ENCODE data around the gene TOMM6.

The TOMM6 gene

DNA sequence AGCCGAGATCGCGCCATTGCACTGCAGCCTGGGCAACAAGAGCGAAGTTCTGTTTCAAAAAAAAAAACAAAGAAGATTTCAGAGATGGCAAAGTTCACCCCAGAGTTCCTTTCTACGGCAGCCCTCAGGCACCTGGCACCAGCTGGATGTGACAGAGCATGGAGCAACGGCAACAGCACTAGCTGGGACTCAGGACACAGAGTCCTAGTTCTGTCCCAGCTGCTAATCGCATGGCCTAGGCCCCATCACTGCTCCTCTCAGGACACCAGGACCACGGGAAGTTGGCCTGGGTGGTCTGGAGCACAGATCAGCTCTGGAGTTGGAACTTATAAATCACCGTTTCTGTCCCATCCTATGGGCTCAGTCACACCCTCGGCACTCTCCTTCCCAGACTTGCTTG is 41.4 kb upstream of the TOMM6 start:
- DNase-seq (ENCODE audit: low read depth) = no peak
- H3K4me3 ChIP-seq (ENCODE audit: low read depth, low read length) = no peak overlapping the region
- TF ChIP-seq, protein P1, sequence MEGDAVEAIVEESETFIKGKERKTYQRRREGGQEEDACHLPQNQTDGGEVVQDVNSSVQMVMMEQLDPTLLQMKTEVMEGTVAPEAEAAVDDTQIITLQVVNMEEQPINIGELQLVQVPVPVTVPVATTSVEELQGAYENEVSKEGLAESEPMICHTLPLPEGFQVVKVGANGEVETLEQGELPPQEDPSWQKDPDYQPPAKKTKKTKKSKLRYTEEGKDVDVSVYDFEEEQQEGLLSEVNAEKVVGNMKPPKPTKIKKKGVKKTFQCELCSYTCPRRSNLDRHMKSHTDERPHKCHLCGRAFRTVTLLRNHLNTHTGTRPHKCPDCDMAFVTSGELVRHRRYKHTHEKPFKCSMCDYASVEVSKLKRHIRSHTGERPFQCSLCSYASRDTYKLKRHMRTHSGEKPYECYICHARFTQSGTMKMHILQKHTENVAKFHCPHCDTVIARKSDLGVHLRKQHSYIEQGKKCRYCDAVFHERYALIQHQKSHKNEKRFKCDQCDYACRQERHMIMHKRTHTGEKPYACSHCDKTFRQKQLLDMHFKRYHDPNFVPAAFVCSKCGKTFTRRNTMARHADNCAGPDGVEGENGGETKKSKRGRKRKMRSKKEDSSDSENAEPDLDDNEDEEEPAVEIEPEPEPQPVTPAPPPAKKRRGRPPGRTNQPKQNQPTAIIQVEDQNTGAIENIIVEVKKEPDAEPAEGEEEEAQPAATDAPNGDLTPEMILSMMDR (conservative IDR thresholded peaks at IDR 0.05; ENCODE audit: low read depth, low read length) = no peak

DNA sequence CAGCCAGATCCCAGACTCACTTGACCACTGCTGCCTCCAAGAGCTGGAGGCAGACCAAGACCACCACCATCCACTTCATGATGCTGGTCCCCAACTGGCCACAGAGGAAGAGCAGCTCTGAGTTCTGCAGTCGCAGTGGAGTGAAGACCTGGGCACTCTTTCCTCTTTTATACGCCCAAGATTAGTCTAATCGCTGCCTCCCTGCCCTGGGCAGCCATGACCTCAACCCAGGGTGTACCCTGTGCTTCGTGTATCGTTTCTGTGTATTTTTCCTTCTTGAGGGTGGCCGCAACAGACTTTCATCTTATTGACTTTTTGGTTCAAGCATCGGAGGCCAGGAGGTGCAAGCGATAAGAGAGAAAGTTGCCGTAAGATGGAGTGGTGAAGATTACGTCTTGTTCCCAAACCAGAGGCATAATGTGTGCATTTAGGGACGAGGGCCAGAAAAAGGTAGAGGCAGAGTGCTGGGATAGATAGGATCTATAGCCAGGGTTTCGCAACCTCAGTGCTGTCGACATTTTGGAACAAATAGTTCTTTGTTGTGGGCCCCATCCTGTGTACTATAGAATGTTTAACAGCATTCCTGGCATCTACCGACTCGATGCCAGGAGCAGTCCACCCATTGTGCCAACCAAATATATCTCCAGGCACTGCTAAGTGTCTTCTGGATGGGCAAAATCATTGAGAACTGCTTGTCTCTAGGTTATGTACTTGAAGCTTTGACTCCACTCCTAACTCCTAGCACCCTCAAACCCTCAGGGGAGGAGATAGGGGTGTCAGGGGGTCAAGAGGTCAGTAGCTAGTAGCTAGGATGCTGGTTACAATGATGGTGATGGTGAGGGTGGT is 40.0 kb upstream of the TOMM6 start, which contains the start of gene PGC:
Gene PGC, minus strand, starts transcription at position 142 of the 846 bp plus-strand sequence. Its CDS starts 63 bp downstream, at position 79.
- TF ChIP-seq, protein P1 (conservative IDR thresholded peaks at IDR 0.05; ENCODE audit: low read depth, low read length) = no peak
- DNase-seq (ENCODE audit: low read depth) = no peak
- no peak within 1 kb of the TSS for H3K4me3 ChIP-seq (ENCODE audit: low read depth, low read length)

DNA sequence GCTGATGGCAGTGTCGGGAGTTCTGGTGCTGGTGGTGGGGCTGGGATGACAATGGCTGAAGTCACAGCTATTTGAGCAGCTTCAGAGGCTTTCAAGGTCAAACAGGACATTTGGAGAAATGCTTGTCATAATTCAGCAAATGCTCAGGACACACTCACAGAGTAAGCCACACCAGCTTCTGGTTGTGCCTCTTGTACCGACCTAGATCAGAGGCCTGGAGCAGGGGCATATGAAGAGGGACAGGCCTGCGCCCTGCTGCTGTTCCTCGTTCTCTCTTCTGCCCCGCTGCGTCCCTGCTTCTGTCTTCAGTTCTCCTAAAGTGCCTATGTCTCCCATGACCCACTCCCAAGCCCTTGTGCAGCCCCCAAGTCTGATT is 39.4 kb upstream of the TOMM6 start:
- DNase-seq (ENCODE audit: low read depth) = no peak
- TF ChIP-seq, protein P1 (conservative IDR thresholded peaks at IDR 0.05; ENCODE audit: low read depth, low read length) = no peak

DNA sequence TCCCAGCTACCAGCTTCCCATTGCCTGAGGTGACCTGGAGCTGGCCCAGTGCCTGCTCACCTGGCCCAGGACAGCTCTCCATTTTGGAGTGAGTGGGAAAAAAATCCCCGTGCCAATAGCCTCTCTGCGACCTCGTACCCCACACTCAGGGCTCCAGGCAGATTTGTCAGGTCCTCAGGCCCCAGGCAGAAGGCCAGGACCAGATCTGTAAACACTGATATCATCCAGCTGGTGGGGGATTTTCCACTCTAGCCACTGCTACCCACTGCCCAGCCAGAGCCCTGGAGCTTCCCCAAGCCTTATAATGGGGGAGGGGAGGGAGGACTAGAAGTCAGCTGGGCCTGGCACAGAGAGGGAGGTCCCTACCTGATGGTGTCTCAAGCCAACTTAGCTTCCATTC is 39.0 kb upstream of the TOMM6 start:
- H3K4me3 ChIP-seq (ENCODE audit: low read depth, low read length) = no peak overlapping the region
- TF ChIP-seq, protein P1 (conservative IDR thresholded peaks at IDR 0.05; ENCODE audit: low read depth, low read length) = no peak
- DNase-seq (ENCODE audit: low read depth) = no peak

More for the DNA sequence above, 39.4 kb upstream of the TOMM6 start:
- H3K4me3 ChIP-seq (ENCODE audit: low read depth, low read length) = no peak overlapping the region

DNA sequence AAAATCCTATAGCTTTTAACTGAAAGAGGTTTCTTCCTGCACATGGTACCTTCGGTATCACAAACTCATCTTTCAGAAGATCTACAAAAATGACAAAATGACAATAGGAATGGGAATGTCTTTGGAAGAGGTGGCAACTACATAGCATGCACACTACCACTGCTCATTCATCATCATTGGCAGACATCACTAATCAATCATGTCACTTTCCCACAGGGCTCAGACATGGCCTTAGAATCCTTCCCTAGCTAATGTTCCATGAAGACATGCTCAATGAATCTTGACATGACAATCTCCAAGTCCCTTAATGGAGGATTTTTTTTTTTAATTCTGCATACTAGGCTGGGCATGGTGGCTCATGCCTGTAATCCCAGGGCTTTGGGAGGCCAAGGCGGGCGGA is 37.1 kb upstream of the TOMM6 start:
- TF ChIP-seq, protein P1 (conservative IDR thresholded peaks at IDR 0.05; ENCODE audit: low read depth, low read length) = no peak
- no peak overlapping the region for H3K4me3 ChIP-seq (ENCODE audit: low read depth, low read length)
- DNase-seq (ENCODE audit: low read depth) = no peak

DNA sequence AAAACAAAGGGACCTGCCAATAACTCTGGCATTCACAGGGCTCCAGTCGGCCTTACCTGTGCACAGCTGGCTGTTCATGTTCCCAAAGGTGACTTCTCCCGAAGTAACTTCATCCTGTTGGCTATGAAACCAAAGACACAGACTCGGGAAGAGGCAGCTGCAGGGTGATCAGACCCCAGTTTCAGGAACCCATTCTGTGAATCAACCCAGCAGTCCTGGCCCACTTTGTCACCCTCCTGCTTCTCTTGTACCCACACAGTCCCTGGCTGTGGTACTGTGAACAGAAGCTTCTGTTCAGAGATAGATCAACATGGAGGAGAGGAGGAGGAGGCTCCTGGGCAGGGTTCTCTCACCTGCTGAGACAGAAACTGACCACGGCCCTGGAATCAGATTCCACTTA is 31.6 kb upstream of the TOMM6 start:
- DNase-seq (ENCODE audit: low read depth) = no peak
- no peak overlapping the region for H3K4me3 ChIP-seq (ENCODE audit: low read depth, low read length)
- TF ChIP-seq, protein P1 (conservative IDR thresholded peaks at IDR 0.05; ENCODE audit: low read depth, low read length) = no peak

DNA sequence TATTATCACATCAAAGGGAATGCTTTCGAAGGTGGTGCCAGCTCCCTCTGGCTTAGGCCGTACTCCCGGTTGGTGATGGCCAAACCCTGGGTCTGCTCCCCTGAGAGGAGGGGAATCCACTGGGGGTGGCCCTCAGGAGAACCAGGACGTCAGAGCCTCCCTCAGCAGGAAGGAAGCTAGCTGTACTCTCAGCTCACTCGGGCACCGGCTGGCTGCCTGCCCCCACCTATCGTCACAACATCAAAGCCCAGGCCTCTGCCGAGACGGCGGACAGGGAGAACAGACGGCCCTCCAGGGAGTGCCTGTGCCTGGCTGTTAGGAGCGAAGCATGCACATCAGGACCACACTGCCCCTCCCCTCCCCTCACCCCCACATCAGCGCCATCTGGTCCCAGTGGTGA is 31.1 kb upstream of the TOMM6 start:
- DNase-seq (ENCODE audit: low read depth) = no peak
- H3K4me3 ChIP-seq (ENCODE audit: low read depth, low read length) = no peak overlapping the region
- TF ChIP-seq, protein P1 (conservative IDR thresholded peaks at IDR 0.05; ENCODE audit: low read depth, low read length) = no peak

Measured in choroid plexus epithelial cell (primary cell).